HG03469 (cell line): ENCODE measurements around the gene ODF2.
A peak's percentile ranks its signal among the peaks of the same experiment; 100 is the strongest.
"Not testable (repeated sequence)": the region's sequence is repeated elsewhere in the genome, so short reads cannot be mapped to it uniquely, and the experiment has no call there.

Source experiments
- ATAC-seq: cut with Tn5 transposase; IDR thresholded peaks from one replicate; pipeline ENCODE4 v1.9.1; 2021; ENCODE audit warnings: mild to moderate bottlenecking, moderate library complexity, moderate number of reproducible peaks; ENCODE audit not compliant: unreplicated experiment

The ODF2 gene

DNA sequence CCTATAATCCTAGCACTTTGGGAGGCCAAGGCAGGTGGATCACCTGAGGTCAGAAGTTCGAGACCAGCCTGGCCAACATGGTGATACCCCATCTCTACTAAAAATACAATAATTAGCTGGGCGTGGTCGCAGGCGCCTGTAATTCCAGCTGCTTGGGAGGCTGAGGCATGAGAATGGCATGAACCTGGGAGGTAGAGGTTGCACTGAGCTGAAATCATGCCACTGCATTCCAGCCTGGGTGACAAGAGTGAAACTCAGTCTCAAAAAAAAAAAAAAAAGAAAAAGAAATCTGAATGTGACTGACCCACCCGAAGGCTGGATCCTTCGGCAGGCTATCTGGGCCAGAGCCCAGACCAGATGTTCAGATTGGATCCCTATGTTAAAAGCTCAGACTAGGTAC is 32.5 kb upstream of the ODF2 start:
- ATAC-seq: not testable (repeated sequence)

DNA sequence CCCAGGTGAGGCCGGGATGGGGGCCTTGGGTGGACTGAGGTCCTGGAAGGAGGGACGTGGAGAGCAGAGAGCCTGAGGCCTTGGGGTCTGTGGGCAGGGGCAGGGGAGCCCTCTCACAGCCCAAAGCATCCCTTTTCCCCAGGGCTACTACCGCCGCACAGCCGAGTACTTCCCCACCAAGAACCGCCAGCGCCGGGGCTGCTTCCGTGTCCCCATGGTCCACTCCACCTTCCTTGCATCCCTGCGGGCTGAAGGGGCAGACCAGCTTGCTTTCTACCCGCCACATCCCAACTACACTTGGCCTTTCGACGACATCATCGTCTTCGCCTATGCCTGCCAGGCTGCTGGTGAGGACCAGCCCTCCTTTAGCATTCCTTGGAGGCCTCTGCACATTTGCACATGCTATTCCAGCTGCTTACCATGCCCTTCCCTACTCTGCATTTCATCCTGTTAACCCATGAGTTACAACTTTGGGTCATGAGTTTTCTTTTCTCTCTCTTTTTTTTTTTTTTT is 31.5 kb upstream of the ODF2 start:
- no peak for ATAC-seq

DNA sequence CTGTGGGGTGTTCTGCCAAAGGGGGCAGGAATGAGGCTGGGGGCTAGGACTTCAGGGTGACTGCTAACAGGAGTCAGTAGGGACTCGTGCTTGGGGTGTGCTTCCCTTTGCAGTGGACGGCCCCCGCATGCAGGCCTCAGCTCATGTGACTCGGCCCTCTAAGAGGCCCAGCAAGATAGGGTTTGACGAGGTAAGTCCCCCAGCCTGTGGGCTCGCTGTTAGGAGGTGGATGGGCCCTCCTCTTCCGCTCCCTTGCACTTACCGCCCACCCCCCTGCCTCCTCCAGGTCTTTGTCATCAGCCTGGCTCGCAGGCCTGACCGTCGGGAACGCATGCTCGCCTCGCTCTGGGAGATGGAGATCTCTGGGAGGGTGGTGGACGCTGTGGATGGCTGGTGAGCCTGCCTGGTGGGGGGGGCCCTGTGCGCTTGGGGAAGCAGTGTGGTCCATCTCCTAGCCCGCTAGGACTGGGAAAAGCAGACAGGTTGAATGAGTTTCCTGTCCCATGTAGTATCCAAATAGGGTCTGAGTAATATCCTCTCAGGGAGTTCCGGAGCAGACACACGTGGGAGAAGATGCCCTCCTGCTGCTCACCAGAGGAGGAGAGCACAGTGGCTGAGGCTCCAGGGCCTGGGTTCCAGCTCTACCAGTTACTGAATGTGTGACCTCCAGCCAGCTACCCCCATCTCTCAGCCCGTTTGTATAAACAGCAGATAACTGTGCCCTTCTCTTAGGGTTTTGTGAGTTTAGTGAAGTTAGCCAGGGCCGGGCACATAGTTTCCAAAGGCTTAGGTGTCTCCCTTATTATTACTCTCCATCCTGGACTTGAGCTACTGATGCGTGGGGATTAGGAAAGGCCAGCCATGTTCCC is 26.9 kb upstream of the ODF2 start:
- no peak for ATAC-seq

GRCh38 chr9:128429513-128430086 is 26.2 kb upstream of the ODF2 start:
- ATAC-seq: no peak

GRCh38 chr9:128431207-128431606 is 24.6 kb upstream of the ODF2 start:
- no peak for ATAC-seq

DNA sequence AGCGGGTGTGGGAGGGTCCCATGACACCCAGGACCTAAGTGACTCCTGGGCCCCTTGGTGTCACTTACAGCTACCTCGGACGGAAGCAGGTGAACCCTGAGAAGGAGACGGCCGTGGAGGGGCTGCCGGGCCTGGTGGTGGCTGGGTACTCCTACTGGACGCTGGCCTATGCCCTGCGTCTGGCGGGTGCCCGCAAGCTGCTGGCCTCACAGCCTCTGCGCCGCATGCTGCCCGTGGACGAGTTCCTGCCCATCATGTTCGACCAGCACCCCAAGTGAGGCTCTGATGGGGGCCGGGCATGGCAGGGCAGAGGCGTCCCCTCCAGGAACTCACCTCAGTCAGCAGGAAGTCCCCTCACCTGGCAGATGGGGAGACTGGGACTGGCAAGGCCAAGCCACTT is 21.5 kb upstream of the ODF2 start:
- no peak for ATAC-seq

GRCh38 chr9:128435611-128436010 is 20.2 kb upstream of the ODF2 start:
- ATAC-seq: no peak

- ATAC-seq: no peak
Measured at GRCh38 chr9:128438343-128439109, 17.3 kb upstream of the ODF2 start.

GRCh38 chr9:128439273-128439672 is 16.5 kb upstream of the ODF2 start:
- ATAC-seq: no peak

DNA sequence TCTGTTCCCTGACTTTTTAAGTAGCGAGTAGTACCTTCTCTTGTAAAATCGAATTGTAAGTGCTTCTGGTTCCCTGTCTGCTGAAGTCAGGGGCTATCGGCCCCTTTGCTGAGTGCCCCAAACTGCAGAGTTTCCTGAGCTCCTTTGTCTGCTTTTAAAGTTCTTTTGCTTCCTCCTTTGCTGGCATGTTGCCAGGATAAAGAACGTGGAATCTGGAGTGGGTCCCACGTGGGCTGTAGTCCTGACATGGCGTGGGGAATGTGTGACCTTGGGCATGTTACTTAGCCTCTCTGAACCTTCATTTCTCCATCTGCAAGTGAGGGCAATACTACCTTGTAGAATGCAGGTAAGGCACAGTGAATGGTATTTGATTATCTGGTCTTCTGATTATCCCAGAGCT is 13.7 kb upstream of the ODF2 start:
- no peak for ATAC-seq

GRCh38 chr9:128446505-128446904 is 9.3 kb upstream of the ODF2 start:
- not testable (repeated sequence) for ATAC-seq

GRCh38 chr9:128448746-128449145 is 7.1 kb upstream of the ODF2 start:
- no peak for ATAC-seq

- ATAC-seq: no peak
Measured at GRCh38 chr9:128454991-128455390, 815 bp upstream of the ODF2 start.

GRCh38 chr9:128456613-128457061 is 831 bp downstream of the ODF2 start:
- ATAC-seq: peak; percentile 29

DNA sequence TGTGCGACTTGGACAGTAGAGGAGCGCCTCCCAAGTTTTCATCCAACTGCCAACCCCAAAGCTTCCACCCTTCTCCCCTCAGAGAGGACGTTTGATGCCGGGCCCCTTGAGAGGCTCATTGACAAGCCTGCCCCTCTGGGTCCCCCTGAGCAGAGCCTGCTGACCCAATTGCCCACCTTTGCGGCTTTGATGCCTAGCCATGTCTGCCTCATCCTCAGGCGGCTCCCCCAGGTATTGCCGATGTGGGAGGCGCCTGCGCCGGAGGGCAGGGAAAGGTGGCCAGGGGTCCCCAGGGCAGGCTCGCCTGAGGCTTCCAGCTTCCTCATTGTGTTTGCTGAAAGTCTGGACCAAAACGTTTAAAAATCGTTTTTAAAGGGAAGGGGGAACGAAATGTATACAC is 1.4 kb downstream of the ODF2 start:
- no peak for ATAC-seq

DNA sequence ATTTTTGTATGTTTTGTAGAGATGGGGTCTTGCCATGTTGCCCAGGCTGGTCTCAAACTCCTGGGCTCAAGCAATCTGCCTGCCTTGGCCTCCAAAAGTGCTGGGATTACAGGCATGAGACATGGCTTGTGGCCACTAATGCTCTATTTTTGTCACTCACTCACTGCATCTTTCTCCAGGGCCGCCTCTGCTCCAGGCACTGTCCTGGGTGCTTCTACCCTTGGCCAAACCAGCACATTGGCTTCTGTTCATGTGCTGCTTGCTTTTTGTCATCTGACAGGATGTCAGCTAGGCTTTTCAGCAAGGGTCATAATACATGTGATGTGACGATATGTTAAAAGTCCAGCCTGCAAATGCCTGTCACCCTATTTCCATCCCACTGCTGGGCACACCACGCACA is 3.2 kb downstream of the ODF2 start:
- ATAC-seq: no peak

DNA sequence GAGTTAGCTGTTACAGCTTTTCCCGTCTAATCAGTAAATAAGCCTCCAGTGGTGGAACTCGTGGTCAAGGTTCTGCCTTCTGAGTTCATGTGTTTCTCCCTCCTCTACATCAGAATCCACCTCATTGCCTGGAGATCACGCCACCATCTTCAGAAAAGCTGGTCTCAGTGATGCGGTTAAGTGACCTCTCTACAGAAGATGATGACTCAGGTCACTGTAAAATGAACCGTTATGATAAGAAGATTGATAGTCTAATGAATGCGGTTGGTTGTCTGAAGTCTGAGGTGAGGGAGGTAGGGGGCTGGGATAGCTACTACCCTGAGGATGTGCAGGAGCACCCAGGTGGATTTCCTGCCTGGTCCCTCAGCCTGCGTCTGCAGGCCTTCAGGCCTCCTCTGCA is 13.3 kb downstream of the ODF2 start:
- ATAC-seq: no peak

DNA sequence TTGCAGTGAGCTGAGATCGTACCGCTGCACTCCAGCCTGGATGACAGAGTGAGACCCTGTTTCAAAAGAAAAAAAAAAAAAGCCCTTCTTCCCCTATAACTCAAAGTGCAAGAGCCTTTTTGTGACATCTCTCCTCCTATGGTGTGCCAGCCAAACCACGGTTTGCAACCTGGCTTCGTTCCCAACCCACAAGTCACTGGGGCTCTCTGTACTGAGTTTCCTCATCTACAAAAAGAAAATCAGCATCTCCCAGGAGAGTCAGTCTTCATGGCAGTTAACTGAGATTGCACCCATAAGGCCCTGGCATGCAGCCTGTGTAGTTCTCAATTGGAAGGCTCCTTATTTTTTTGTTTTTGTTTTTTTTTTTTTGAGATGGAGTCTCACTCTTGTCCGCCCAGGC is 14.8 kb downstream of the ODF2 start:
- no peak for ATAC-seq

- ATAC-seq: no peak
Measured at GRCh38 chr9:128473104-128473503, 17.3 kb downstream of the ODF2 start.

GRCh38 chr9:128475867-128476266 is 20.1 kb downstream of the ODF2 start:
- no peak for ATAC-seq

DNA sequence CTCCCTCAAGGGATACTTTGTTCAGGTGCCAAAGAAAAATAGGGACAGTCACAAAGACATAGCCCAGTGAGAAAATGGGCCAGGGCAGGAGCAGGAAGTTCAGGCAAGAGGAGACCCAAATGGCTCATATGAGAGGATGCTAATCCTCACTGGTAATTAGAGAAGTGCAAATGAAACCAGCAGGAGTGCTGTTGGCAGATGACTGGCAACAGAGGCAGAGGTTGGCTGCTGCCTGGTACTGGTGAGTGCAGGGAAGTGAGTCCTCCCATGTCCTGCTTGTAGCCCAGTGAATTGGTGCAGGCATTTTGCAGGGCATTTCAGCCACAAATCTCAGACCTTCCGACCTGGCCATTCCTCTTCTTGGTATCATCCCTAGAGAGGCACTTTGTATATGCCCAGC is 23.5 kb downstream of the ODF2 start:
- ATAC-seq: no peak

- no peak for ATAC-seq
Measured at GRCh38 chr9:128481561-128481960, 25.8 kb downstream of the ODF2 start.
